ACC112 (cell line): ENCODE data around the gene HERC6.
A peak's percentile ranks its signal among the peaks of the same experiment; 100 is the strongest.
"Not testable (repeated sequence)": the region's sequence is repeated elsewhere in the genome, so short reads cannot be mapped to it uniquely, and the experiment has no call there.

Source experiments
- H2AFZ ChIP-seq: fragments of 200-600 bp; sonication (generic); one replicate; pipeline ENCODE4 v1.6.0; 2017; ENCODE audit warnings: antibody characterized with exemption, low read length; ENCODE audit not compliant: unreplicated experiment
- H3K27ac ChIP-seq: fragments of 200-600 bp; sonication (generic); 2 replicates; pipeline ENCODE4 v1.5.1; 2014; ENCODE audit warnings: low read depth, mild to moderate bottlenecking, antibody characterized with exemption, low read length, moderate library complexity
- H3K27me3 ChIP-seq: fragments of 200-600 bp; sonication (generic); 2 replicates; pipeline ENCODE4 v1.6.1; 2014; ENCODE audit warnings: mild to moderate bottlenecking, antibody characterized with exemption, low read length, moderate library complexity, mixed read lengths; ENCODE audit not compliant: insufficient read depth
- H3K36me3 ChIP-seq: fragments of 200-600 bp; sonication (generic); 2 replicates; pipeline ENCODE4 v1.6.1; 2016; ENCODE audit warnings: mild to moderate bottlenecking, antibody characterized with exemption, low read length, moderate library complexity, mixed read lengths; ENCODE audit not compliant: insufficient read depth
- H3K4me1 ChIP-seq: fragments of 200-600 bp; sonication (generic); one replicate; pipeline ENCODE4 v1.6.1; 2016; ENCODE audit warnings: low read length, mixed read lengths; ENCODE audit not compliant: insufficient read depth, unreplicated experiment, control insufficient read depth
- H3K4me3 ChIP-seq: fragments of 200-600 bp; sonication (generic); 2 replicates; pipeline ENCODE4 v1.5.1; 2014; ENCODE audit warnings: mild to moderate bottlenecking, low read depth, low read length
- H3K79me2 ChIP-seq: fragments of 200-600 bp; sonication (generic); one replicate; pipeline ENCODE4 v1.6.0; 2016; ENCODE audit warnings: low read length; ENCODE audit not compliant: control insufficient read depth, unreplicated experiment, insufficient read depth

HERC6 gene

GRCh38 chr4:88356771-88357170, 21.9 kb upstream of the HERC6 start:
- Histone ChIP-seq H3K27me3 (no peaks in the 10 kb centered on the region), H3K27ac (no peak overlapping the region), H2AFZ (no peak overlapping the region), H3K4me1 (peaks cover 6% of the 10 kb centered on the region), H3K36me3 (peaks cover 6% of the 10 kb centered on the region; the same call in 1 of the 2 replicates), H3K4me3 (no peak overlapping the region), H3K79me2 (no peaks in the 10 kb centered on the region)

- no peak overlapping the region for H3K27ac ChIP-seq
- no peak overlapping the region for H2AFZ ChIP-seq
- H3K36me3 ChIP-seq = peaks cover 6% of the 10 kb centered on the region; the same call in 1 of the 2 replicates
Observed at GRCh38 chr4:88357262-88357661, 21.4 kb upstream of the HERC6 start.

GRCh38 chr4:88359558-88359957, 19.1 kb upstream of the HERC6 start:
- Histone ChIP-seq H3K4me3 (no peak overlapping the region), H3K27ac (no peak overlapping the region), H3K27me3 (no peaks in the 10 kb centered on the region), H2AFZ (no peak overlapping the region), H3K4me1 (no peaks in the 10 kb centered on the region), H3K79me2 (no peaks in the 10 kb centered on the region), H3K36me3 (no peaks in the 10 kb centered on the region)

More at GRCh38 chr4:88357262-88357661, 21.4 kb upstream of the HERC6 start:
- H3K4me1 ChIP-seq = peaks cover under 1% of the 10 kb centered on the region
- H3K4me3 ChIP-seq = no peak overlapping the region
- no peaks in the 10 kb centered on the region for H3K27me3 ChIP-seq
- no peaks in the 10 kb centered on the region for H3K79me2 ChIP-seq

- Histone ChIP-seq H3K36me3 (no peaks in the 10 kb centered on the region), H3K4me3 (no peak overlapping the region), H3K27me3 (no peaks in the 10 kb centered on the region), H2AFZ (no peak overlapping the region), H3K4me1 (no peaks in the 10 kb centered on the region), H3K79me2 (no peaks in the 10 kb centered on the region), H3K27ac (no peak overlapping the region)
Observed at GRCh38 chr4:88360256-88360655, 18.4 kb upstream of the HERC6 start.

- H3K79me2 ChIP-seq = no peaks in the 10 kb centered on the region
- no peaks in the 10 kb centered on the region for H3K27me3 ChIP-seq
- no peaks in the 10 kb centered on the region for H3K36me3 ChIP-seq
Observed at GRCh38 chr4:88360791-88361190, 17.9 kb upstream of the HERC6 start.

GRCh38 chr4:88361217-88361773, 17.4 kb upstream of the HERC6 start:
- H3K27ac ChIP-seq, H3K27me3 ChIP-seq, H3K79me2 ChIP-seq, H2AFZ ChIP-seq, H3K4me1 ChIP-seq, H3K36me3 ChIP-seq, H3K4me3 ChIP-seq: not testable (repeated sequence)

More at GRCh38 chr4:88360791-88361190, 17.9 kb upstream of the HERC6 start:
- Histone ChIP-seq H3K4me3 (no peak overlapping the region), H3K27ac (no peak overlapping the region), H2AFZ (no peak overlapping the region), H3K4me1 (no peaks in the 10 kb centered on the region)

GRCh38 chr4:88366460-88366859, 12.2 kb upstream of the HERC6 start:
- H3K4me1 ChIP-seq = no peaks in the 10 kb centered on the region
- H2AFZ ChIP-seq = no peak overlapping the region
- no peaks in the 10 kb centered on the region for H3K27me3 ChIP-seq
- no peaks in the 10 kb centered on the region for H3K79me2 ChIP-seq
- H3K36me3 ChIP-seq = no peaks in the 10 kb centered on the region
- no peak overlapping the region for H3K27ac ChIP-seq
- no peak overlapping the region for H3K4me3 ChIP-seq

- H3K79me2 ChIP-seq = no peaks in the 10 kb centered on the region
Observed at GRCh38 chr4:88367826-88368225, 10.8 kb upstream of the HERC6 start.

GRCh38 chr4:88369180-88369812, 9.4 kb upstream of the HERC6 start:
- not testable (repeated sequence) for H3K36me3 ChIP-seq, H3K79me2 ChIP-seq, H3K4me1 ChIP-seq, H3K27ac ChIP-seq, H3K4me3 ChIP-seq, H2AFZ ChIP-seq, H3K27me3 ChIP-seq

More at GRCh38 chr4:88367826-88368225, 10.8 kb upstream of the HERC6 start:
- Histone ChIP-seq H3K27ac (no peak overlapping the region), H3K27me3 (no peaks in the 10 kb centered on the region), H2AFZ (no peak overlapping the region), H3K36me3 (no peaks in the 10 kb centered on the region), H3K4me1 (no peaks in the 10 kb centered on the region), H3K4me3 (no peak overlapping the region)

- H3K4me1 ChIP-seq = peaks cover 24% of the 10 kb centered on the region
- H3K27me3 ChIP-seq = no peaks in the 10 kb centered on the region
- H3K27ac ChIP-seq = peak overlapping the region; percentile 10; the same call in 1 of the 2 replicates
- H3K4me3 ChIP-seq = peak overlapping the region; percentile 50
- no peak overlapping the region for H2AFZ ChIP-seq
- H3K36me3 ChIP-seq = peaks cover 21% of the 10 kb centered on the region
- H3K79me2 ChIP-seq = peaks cover 30% of the 10 kb centered on the region
Observed at GRCh38 chr4:88381123-88381522, 2.5 kb downstream of the HERC6 start.

- Histone ChIP-seq H3K4me3 (peak overlapping the region; percentile 1; the same call in 1 of the 2 replicates), H3K27ac (peak overlapping the region; percentile 22; the same call in 1 of the 2 replicates), H3K4me1 (peaks cover 24% of the 10 kb centered on the region), H3K79me2 (peaks cover 30% of the 10 kb centered on the region), H3K36me3 (peaks cover 32% of the 10 kb centered on the region), H3K27me3 (no peaks in the 10 kb centered on the region), H2AFZ (no peak overlapping the region)
Observed at GRCh38 chr4:88382621-88383020, 4.0 kb downstream of the HERC6 start.
